Suprapubic skin (tissue), 4 donors: ENCODE results near the gene SURF4. TPM values are rescaled to one million over a fixed set of nuclear protein-coding genes. Genes with fewer than 3 reads are reported as not detected.

ENCODE experiments used
- DNase-seq, 2 donors: peaks; one replicate each; pipeline ENCODE4 v3.0.0-alpha.2; 2019; ENCODE audit warnings: low spot score in 2 of 2
- H3K27ac ChIP-seq: fragments of 200-600 bp; sonication (generic); one replicate; pipeline ENCODE4 v1.5.1; 2019
- H3K27me3 ChIP-seq: fragments of 200-600 bp; sonication (generic); one replicate; pipeline ENCODE4 v1.5.1; 2019
- H3K36me3 ChIP-seq: fragments of 200-600 bp; sonication (generic); one replicate; pipeline ENCODE4 v1.5.1; 2019
- H3K4me1 ChIP-seq: fragments of 200-600 bp; sonication (generic); one replicate; pipeline ENCODE4 v1.5.1; 2019
- H3K4me3 ChIP-seq: fragments of 200-600 bp; sonication (generic); one replicate; pipeline ENCODE4 v1.5.1; 2019; ENCODE audit warnings: mild to moderate bottlenecking
- H3K9me3 ChIP-seq: fragments of 200-600 bp; sonication (generic); one replicate; pipeline ENCODE4 v1.5.1; 2019
- EP300 ChIP-seq: sonication (generic); formaldehyde crosslinking; IDR thresholded peaks from one replicate; pipeline ENCODE4 v1.6.1; 2017; ENCODE audit warnings: antibody characterized with exemption
- POLR2A ChIP-seq, 2 donors: fragments of 450-650 bp; IDR thresholded peaks; one replicate each; pipeline ENCODE4 v1.6.1; 2017; ENCODE audit warnings: antibody characterized with exemption in 2 of 2, mild to moderate bottlenecking in 2 of 2, moderate library complexity in 2 of 2
- POLR2AphosphoS5 ChIP-seq, 3 donors: sonication (generic); formaldehyde crosslinking; IDR thresholded peaks; one replicate each; pipeline ENCODE4 v1.6.1; 2017; ENCODE audit warnings: antibody characterized with exemption in 3 of 3
- WGBS: methylation state at CpG from one replicate; pipeline ENCODE4 v1.1.5; 2018; 5-methylcytosine and 5-hydroxymethylcytosine counted together
- total RNA-seq, 4 donors: library from RNA; depleted of rRNA; stranded (reverse); fragments of >200 nt; gene quantifications; one replicate each; pipeline ENCODE4 v1.1.0, GENCODE V29; 2016
- TF ChIP-seq, protein P1 (sequence below), 2 donors: fragments of 200-600 bp in 1 of 2; fragments of 450-650 bp in 1 of 2; sonication (generic) in 1 of 2; IDR thresholded peaks; one replicate each; pipeline ENCODE4 v1.5.1; 2016 to 2019; ENCODE audit warnings: antibody characterized with exemption in 2 of 2, mild to moderate bottlenecking in 1 of 2, moderate library complexity in 1 of 2

SURF4 gene
- total RNA-seq, 4 donors from 2014 or later: 71.7 to 136 (median 118) TPM

DNA sequence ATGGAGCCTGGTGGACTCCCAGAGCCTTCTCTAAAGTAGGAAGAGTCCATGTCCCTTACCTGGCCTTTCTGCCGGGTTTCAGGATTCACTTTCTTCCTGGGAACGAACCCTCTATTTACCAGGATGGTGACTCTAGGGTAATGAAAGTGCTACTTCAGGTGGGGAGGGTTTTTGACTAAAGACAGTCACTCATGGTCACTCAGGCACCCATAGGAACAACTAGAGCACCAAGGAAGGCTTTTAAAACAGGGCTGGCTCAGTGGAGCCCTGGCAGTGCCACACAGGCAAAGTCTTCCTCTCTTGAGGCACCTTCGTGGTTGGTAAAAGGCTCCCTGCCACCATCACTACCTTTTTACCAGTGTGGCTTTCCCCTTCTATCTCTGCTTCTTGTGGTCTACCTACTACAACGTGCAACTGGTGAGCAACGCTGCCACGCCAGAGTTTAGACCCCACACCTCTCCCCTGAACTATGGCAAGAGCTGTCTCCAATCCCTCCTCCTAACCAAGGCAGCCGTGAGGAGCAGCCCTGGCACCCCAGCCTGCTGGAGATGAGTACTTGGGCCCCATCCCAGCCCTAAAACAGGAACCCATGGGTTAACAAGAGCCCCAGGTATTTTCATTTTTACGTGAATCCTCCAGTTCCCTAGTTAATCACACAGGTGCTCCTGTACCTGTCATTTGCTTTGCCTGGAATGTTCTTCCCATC lies 23.1 kb downstream of the SURF4 start:
- TF ChIP-seq POLR2A (IDR thresholded peaks at IDR 0.05) (no peak), POLR2AphosphoS5 (IDR thresholded peaks at IDR 0.05) (no peak), EP300 (no peak)
- TF ChIP-seq, protein P1, sequence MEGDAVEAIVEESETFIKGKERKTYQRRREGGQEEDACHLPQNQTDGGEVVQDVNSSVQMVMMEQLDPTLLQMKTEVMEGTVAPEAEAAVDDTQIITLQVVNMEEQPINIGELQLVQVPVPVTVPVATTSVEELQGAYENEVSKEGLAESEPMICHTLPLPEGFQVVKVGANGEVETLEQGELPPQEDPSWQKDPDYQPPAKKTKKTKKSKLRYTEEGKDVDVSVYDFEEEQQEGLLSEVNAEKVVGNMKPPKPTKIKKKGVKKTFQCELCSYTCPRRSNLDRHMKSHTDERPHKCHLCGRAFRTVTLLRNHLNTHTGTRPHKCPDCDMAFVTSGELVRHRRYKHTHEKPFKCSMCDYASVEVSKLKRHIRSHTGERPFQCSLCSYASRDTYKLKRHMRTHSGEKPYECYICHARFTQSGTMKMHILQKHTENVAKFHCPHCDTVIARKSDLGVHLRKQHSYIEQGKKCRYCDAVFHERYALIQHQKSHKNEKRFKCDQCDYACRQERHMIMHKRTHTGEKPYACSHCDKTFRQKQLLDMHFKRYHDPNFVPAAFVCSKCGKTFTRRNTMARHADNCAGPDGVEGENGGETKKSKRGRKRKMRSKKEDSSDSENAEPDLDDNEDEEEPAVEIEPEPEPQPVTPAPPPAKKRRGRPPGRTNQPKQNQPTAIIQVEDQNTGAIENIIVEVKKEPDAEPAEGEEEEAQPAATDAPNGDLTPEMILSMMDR (IDR thresholded peaks at IDR 0.05): no peak
- 71% methylated on average over 8 of the region's 8 CpGs for WGBS
- Histone ChIP-seq H3K27ac (no peak overlapping the region), H3K27me3 (no peaks in the 10 kb centered on the region), H3K4me1 (peaks cover 51% of the 10 kb centered on the region), H3K36me3 (peaks cover 47% of the 10 kb centered on the region), H3K9me3 (no peaks in the 10 kb centered on the region), H3K4me3 (no peak overlapping the region)
- DNase-seq: no peak

DNA sequence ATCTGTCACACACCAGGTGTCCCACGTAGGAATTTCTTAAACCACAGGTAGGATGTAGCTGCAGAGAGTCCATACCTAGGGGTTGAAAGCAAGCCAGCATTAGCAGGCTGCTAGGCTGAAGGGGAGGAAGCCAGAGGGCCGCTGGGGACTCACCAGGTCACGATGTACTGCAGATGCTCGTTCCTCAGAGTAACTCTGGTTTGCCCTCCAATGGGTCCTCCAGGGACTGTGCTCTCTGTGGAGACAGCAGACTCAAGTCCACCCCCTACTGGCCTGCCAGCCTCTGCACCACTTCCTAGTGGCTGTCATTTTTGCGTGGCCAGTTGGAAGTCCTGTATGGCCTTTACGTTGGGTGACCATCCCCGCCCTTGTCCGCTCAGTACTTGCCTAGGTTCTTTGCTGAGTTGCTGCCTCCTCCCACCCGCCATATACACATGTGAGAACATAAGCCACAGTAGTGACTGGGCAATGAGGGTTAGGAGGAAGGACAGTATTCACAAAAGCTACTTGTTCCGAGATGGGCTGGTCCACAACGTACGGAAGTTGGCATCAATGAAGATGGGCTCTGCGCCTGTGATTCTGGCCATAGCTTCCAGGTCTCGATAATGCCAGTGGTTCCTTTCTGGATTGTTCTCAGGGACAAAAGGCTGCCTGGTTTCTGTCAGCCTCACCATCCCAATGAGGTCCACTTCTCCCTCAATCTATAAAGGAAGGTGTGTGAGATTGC lies 23.8 kb downstream of the SURF4 start:
- no peaks in the 10 kb centered on the region for H3K9me3 ChIP-seq
- WGBS: 82% methylated on average over 14 of the region's 14 CpGs
- no peak for DNase-seq
- H3K27me3 ChIP-seq: no peaks in the 10 kb centered on the region
- TF ChIP-seq EP300: no peak
- TF ChIP-seq, protein P1 (IDR thresholded peaks at IDR 0.05): peak in 1 of 2 donors; percentile 17
- H3K4me1 ChIP-seq: peaks cover 47% of the 10 kb centered on the region
- H3K36me3 ChIP-seq: peaks cover 47% of the 10 kb centered on the region
- H3K4me3 ChIP-seq: no peak overlapping the region
- H3K27ac ChIP-seq: no peak overlapping the region

DNA sequence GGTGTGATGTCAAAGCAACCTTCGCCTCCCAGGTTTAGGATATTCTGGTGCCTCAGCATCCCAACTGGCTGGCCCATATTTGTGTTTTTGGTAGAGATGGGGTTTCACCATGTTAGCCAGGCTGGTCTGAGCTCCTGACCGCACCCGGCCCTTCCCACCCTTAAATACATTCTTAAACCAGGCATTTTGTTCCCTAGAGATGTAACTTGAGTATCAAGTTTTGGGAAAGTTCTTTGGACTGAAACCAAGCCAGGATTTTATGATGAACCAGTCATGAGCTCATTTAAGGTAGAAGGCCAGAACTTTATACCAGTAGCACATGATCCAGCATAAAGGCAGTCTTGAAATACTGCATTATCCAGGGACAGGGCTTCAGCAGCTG lies 24.3 kb downstream of the SURF4 start:
- H3K27me3 ChIP-seq: no peaks in the 10 kb centered on the region
- no peak for DNase-seq
- no peak overlapping the region for H3K4me3 ChIP-seq
- H3K27ac ChIP-seq: no peak overlapping the region
- H3K4me1 ChIP-seq: peaks cover 49% of the 10 kb centered on the region
- peaks cover 47% of the 10 kb centered on the region for H3K36me3 ChIP-seq
- no peaks in the 10 kb centered on the region for H3K9me3 ChIP-seq
- WGBS: 73% methylated on average over 3 of the region's 3 CpGs
- TF ChIP-seq POLR2AphosphoS5 (IDR thresholded peaks at IDR 0.05) (no peak), POLR2A (IDR thresholded peaks at IDR 0.05) (no peak), EP300 (no peak)
- TF ChIP-seq, protein P1 (IDR thresholded peaks at IDR 0.05): no peak

DNA sequence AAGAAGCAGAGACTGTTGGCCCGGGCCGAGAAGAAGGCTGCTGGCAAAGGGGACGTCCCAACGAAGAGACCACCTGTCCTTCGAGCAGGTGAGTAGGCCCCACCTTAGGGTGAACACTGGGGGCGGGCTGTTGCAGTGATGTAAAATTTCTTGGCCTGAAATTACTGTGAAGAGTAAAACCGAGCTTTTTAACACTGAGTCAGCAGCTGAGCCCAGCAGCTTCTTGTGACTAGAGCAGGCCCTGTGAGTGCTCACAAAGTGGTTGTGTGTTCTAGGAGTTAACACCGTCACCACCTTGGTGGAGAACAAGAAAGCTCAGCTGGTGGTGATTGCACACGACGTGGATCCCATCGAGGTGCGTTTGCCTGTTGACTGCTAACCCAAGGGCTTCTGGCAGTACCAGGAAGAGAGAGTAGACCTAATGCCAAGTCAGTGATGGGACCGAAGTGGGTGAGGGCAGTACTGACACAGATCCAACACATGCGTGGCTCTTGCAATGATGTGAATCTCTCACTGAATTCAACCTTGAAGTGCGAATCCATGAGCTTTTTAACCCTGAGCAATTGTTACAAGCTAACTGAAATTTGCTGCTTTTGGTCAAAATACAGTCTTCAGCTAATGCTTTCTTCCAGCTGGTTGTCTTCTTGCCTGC lies 25.8 kb downstream of the SURF4 start:
- H3K36me3 ChIP-seq: peaks cover 53% of the 10 kb centered on the region
- H3K4me1 ChIP-seq: peaks cover 50% of the 10 kb centered on the region

More for the DNA sequence above, 25.8 kb downstream of the SURF4 start:
- 78% methylated on average over 15 of the region's 15 CpGs for WGBS
- H3K4me3 ChIP-seq: no peak overlapping the region
- DNase-seq: no peak
- H3K27ac ChIP-seq: no peak overlapping the region
- no peaks in the 10 kb centered on the region for H3K27me3 ChIP-seq
- H3K9me3 ChIP-seq: no peaks in the 10 kb centered on the region
- TF ChIP-seq EP300 (no peak), POLR2AphosphoS5 (IDR thresholded peaks at IDR 0.05) (no peak)
- TF ChIP-seq, protein P1 (IDR thresholded peaks at IDR 0.05): no peak
